GM10266 (cell line): ENCODE results near the gene VSTM2L.

Experiments
- DNase-seq: peaks from one replicate; pipeline ENCODE4 v3.0.0; 2012; ENCODE audit errors: extremely low spot score
- CTCF ChIP-seq: IDR thresholded peaks from 2 replicates; pipeline ENCODE4 v1.5.1; 2012; ENCODE audit warnings: mild to moderate bottlenecking, low read depth; ENCODE audit not compliant: control insufficient read depth, insufficient read depth; ENCODE audit errors: missing control alignments

VSTM2L gene

GRCh38 chr20:37912874-37913273 lies 9.9 kb downstream of the VSTM2L start:
- no peak for TF ChIP-seq CTCF
- DNase-seq, result no peak

DNA sequence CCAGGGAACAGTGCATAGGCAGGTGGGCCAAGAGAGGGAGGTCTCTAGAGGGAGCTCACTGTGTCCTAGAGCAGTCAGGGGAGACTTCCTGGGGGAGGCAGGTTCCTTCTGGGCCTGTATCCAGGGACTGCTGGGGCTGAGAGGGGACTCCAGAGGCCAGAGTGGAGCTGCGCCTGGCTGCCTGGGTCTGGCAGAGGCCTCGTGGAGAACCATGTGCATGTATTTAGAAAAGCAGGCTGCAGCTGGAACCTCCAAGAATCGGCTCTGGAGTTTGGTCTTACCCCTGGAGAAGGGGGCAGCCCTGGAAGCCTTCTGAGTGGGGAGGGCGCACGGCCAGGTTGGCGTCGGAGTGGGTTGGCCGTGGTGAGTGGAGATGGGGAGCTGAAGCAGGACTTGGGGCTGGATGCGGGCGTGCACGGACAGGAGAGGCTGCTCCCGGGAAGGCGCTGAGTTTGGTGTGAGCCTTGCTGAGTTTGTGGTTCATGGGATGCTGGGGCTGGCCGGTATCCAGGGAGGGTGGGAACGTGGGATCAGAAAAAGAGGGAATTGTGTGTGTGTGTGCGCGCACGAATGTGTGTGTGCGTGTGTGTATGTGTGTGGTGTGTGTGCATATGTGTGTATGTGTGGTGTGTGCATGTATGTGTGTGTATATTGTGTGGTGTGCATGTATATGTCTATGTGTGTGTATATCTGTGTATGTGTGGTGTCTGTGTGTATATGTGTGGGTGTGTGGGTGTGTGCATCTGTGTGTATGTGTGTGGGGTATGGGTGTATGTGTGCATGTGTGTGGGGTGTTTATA lies 10.8 kb downstream of the VSTM2L start:
- TF ChIP-seq CTCF, result no peak

GRCh38 chr20:37914367-37914671 lies 11.4 kb downstream of the VSTM2L start:
- no peak for DNase-seq

More for the DNA sequence above, 10.8 kb downstream of the VSTM2L start:
- DNase-seq, result no peak

GRCh38 chr20:37914672-37915433 lies 11.9 kb downstream of the VSTM2L start:
- DNase-seq, result no peak
- no peak for TF ChIP-seq CTCF

More at GRCh38 chr20:37914367-37914671, 11.4 kb downstream of the VSTM2L start:
- TF ChIP-seq CTCF, result no peak

GRCh38 chr20:37915434-37915787 lies 12.5 kb downstream of the VSTM2L start:
- no peak for DNase-seq

DNA sequence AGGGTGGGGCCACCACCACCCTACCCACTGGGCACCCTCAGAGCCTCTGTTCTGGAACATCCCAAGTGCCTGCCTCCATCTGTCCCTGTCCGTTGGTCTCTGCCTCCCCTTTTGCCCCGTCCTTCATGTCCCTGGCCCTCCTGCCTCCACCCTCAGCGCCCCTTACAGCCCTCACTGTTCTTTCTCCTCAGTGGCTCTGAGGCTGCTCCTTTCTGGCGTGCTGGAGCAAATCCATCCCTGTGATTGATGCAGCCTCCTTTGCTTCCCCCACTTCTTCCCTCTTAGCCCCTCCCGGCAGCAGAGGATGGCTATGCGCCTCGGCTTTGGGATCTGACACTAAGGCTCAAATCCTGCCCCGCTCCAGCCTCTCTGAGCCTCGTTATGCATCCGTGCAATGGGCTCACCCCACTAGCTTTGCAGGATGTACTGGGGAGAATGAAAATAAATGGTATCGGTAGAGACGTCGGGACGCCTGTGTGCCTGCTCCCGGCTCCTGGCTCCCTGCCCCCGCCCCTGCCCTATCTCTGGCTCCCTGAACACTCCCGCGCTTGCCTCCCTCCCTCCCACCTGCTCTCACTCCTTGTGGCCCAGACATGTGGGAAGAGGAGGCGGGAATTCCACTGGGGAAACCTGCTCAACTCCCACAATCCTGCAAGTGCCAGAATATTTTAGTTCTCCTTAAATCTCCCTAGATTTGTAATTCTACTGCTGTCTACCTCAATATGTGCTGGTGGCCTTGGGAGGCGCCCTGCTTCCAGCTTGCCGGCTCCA lies 13.1 kb downstream of the VSTM2L start:
- TF ChIP-seq CTCF, result no peak
- no peak for DNase-seq

More at GRCh38 chr20:37915434-37915787, 12.5 kb downstream of the VSTM2L start:
- no peak for TF ChIP-seq CTCF
